Large intestine (tissue), 3 donors: ENCODE data around the gene PLXDC1. TPM values are rescaled to one million over a fixed set of nuclear protein-coding genes. Genes with fewer than 3 reads are reported as not detected.

Source experiments
- DNase-seq, 2 donors: peaks; one replicate each; pipeline versions ENCODE4 v3.0.0 to v3.0.0-alpha.2; 2013
- H3K27ac ChIP-seq: one replicate; pipeline ENCODE4 v1.5.1; 2013; ENCODE audit warnings: low read length
- H3K27me3 ChIP-seq: 2 replicates; pipeline ENCODE4 v1.6.1; 2013; ENCODE audit warnings: low read length; ENCODE audit not compliant: control insufficient read depth, insufficient read depth
- H3K36me3 ChIP-seq: 2 replicates; pipeline ENCODE4 v1.6.1; 2013; ENCODE audit warnings: low read length; ENCODE audit not compliant: control insufficient read depth, insufficient read depth
- H3K4me1 ChIP-seq: one replicate; pipeline ENCODE4 v1.6.1; 2013; ENCODE audit warnings: low read length; ENCODE audit not compliant: control insufficient read depth, insufficient read depth
- H3K4me3 ChIP-seq: one replicate; pipeline ENCODE4 v1.5.1; 2013; ENCODE audit warnings: low read length
- H3K9me3 ChIP-seq: one replicate; pipeline ENCODE4 v1.6.1; 2013; ENCODE audit warnings: mild to moderate bottlenecking, low read depth, low read length, moderate library complexity; ENCODE audit not compliant: control insufficient read depth
- WGBS: methylation state at CpG from one replicate; pipeline ENCODE4 v1.1.5; 2013; ENCODE audit warnings: low lambda C conversion rate; ENCODE audit not compliant: insufficient coverage; 5-methylcytosine and 5-hydroxymethylcytosine counted together
- polyA plus RNA-seq: library from polyadenylated mRNA; unstranded; fragments of 120-200 nt; gene quantifications from one replicate; pipeline ENCODE4 v1.2.1, GENCODE V29; 2013

PLXDC1 gene
- polyA plus RNA-seq, 1 donor, result 4.1 TPM

DNA sequence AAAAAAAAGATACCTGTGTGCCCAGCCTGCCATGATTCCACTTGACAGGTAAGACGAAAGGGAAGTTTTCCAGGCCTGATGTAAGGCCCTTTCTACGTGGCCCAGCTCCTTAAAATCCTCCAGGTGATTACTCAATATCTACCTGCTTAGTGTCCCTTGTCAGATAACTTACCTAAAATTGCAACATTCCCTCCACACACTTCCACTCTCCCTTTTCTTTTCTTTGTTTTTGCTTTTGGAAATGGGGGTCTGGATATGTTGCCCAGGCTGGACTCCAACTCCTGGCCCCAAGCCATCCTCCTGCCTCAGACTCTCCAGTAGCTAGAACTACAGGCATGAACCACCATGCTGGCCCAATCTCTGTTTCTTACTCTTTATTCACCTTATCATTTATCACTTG lies 7.2 kb upstream of the PLXDC1 start:
- Histone ChIP-seq H3K27ac (no peak overlapping the region), H3K4me1 (no peaks in the 10 kb centered on the region), H3K9me3 (no peaks in the 10 kb centered on the region), H3K4me3 (no peak overlapping the region), H3K36me3 (no peaks in the 10 kb centered on the region), H3K27me3 (peaks cover 5% of the 10 kb centered on the region)
- no CpG with 5 or more reads among the region's 2 CpGs for WGBS
- no peak for DNase-seq

- no peak overlapping the region for H3K27ac ChIP-seq
- no peak overlapping the region for H3K4me3 ChIP-seq
- H3K9me3 ChIP-seq, result no peaks in the 10 kb centered on the region
- no peak for DNase-seq
- WGBS, result no CpG with 5 or more reads among the region's 7 CpGs
- peaks cover 6% of the 10 kb centered on the region for H3K27me3 ChIP-seq
- H3K4me1 ChIP-seq, result peaks cover 5% of the 10 kb centered on the region
- no peaks in the 10 kb centered on the region for H3K36me3 ChIP-seq
Observed at GRCh38 chr17:39156491-39156890, 5.1 kb upstream of the PLXDC1 start.

- no peak for DNase-seq
- H3K4me1 ChIP-seq, result peaks cover 5% of the 10 kb centered on the region
- H3K4me3 ChIP-seq, result no peak overlapping the region
- H3K27me3 ChIP-seq, result peaks cover 12% of the 10 kb centered on the region
- no CpG with 5 or more reads among the region's 2 CpGs for WGBS
- H3K27ac ChIP-seq, result no peak overlapping the region
- H3K36me3 ChIP-seq, result no peaks in the 10 kb centered on the region
- H3K9me3 ChIP-seq, result no peaks in the 10 kb centered on the region
Observed at GRCh38 chr17:39155654-39156053, 4.2 kb upstream of the PLXDC1 start.

- H3K27me3 ChIP-seq, result peaks cover 31% of the 10 kb centered on the region
- H3K4me3 ChIP-seq, result peak overlapping the region; percentile 70
- peaks cover 5% of the 10 kb centered on the region for H3K4me1 ChIP-seq
- no peaks in the 10 kb centered on the region for H3K36me3 ChIP-seq
- 0% methylated on average over 1 of the region's 16 CpGs for WGBS
- peak; percentile 86 to 87 for DNase-seq
- H3K27ac ChIP-seq, result peak overlapping the region; percentile 79
- no peaks in the 10 kb centered on the region for H3K9me3 ChIP-seq
Observed at GRCh38 chr17:39153599-39154051, 2.2 kb upstream of the PLXDC1 start.

GRCh38 chr17:39151943-39152818 lies 744 bp upstream of the PLXDC1 start:
- DNase-seq, result peak in 1 of 2 donors; percentile 32
- H3K27ac ChIP-seq, result no peak overlapping the region
- peaks cover 36% of the 10 kb centered on the region for H3K27me3 ChIP-seq
- H3K9me3 ChIP-seq, result no peaks in the 10 kb centered on the region
- H3K4me3 ChIP-seq, result peak overlapping the region; percentile 70
- WGBS, result 3% methylated on average over 4 of the region's 25 CpGs
- no peaks in the 10 kb centered on the region for H3K36me3 ChIP-seq
- H3K4me1 ChIP-seq, result peaks cover 5% of the 10 kb centered on the region

DNA sequence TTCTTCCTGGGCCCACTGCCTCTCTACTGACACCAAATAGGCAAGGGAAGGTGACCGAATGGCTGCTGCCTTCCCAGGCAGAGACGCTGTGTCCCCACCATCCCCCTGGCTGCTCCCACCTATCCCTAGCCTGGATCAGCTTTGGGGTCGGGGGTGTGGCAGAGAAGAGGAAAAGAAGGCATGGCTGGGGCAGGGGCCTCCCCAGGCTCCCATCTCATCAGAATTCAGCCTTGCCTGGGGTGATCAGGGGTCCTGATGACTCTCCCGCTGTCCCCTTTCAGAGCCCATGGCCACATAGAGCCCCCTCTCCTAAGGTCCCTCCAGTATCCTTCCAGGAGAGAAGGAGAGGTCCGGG lies 665 bp downstream of the PLXDC1 start:
- Histone ChIP-seq H3K27ac (no peak overlapping the region), H3K27me3 (peaks cover 34% of the 10 kb centered on the region), H3K9me3 (no peaks in the 10 kb centered on the region), H3K4me3 (no peak overlapping the region), H3K36me3 (no peaks in the 10 kb centered on the region), H3K4me1 (peaks cover 5% of the 10 kb centered on the region)
- no CpG with 5 or more reads among the region's 5 CpGs for WGBS
- no peak for DNase-seq

DNA sequence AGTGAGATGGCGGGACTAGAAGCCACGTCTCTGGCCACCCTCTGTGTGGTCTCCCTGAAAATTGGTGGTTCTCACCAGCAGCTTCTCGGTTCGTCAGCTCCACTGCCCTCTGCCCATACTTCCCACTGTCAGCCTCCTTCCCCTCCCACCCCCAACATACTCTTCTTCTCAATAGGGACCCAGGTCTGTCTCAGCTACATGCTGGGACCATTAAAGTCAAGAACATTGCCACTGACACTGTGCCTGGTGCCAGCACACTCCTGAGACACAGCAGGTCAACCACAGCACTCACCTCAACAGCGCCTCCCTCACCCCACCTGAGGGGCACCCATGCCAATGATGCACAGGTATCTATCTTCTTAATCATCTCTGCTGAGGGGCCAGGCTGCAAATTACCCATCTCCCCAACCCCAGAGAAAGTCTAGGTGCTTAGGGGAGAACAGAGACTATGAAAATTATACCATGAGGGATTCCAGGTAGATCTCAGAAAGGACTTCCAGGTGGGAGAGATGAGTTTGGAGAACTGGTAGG lies 1.3 kb downstream of the PLXDC1 start:
- Histone ChIP-seq H3K4me1 (peaks cover 5% of the 10 kb centered on the region), H3K27ac (no peak overlapping the region), H3K4me3 (no peak overlapping the region), H3K9me3 (no peaks in the 10 kb centered on the region), H3K27me3 (peaks cover 34% of the 10 kb centered on the region), H3K36me3 (no peaks in the 10 kb centered on the region)
- WGBS, result no CpG with 5 or more reads among the region's 5 CpGs
- no peak for DNase-seq

GRCh38 chr17:39147221-39148185 lies 3.9 kb downstream of the PLXDC1 start:
- peaks cover 34% of the 10 kb centered on the region for H3K27me3 ChIP-seq
- peaks cover 2% of the 10 kb centered on the region for H3K4me1 ChIP-seq
- DNase-seq, result no peak
- no peaks in the 10 kb centered on the region for H3K9me3 ChIP-seq
- H3K27ac ChIP-seq, result no peak overlapping the region
- WGBS, result no CpG with 5 or more reads among the region's 13 CpGs
- H3K36me3 ChIP-seq, result no peaks in the 10 kb centered on the region
- H3K4me3 ChIP-seq, result no peak overlapping the region

DNA sequence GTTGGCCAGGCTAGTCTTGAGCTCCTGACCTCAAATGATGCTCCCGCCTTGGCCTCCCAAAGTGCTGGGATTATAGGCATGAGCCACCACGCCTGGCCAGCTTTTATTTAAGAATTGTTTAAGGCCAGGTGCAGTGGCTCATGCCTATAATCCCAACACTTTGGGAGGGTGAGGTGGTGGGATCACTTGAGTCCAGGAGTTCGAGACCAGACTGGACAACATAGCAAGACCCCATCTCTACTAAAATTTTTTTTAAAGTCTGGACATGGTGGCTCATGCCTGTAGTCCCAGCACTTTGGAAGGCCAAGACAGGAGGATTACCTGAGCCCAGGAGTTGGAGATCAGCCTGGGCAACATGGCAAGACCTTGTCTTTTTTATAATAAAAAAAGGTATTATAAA lies 5.2 kb downstream of the PLXDC1 start:
- WGBS, result 100% methylated on average over 1 of the region's 3 CpGs
- H3K9me3 ChIP-seq, result no peaks in the 10 kb centered on the region
- H3K27ac ChIP-seq, result no peak overlapping the region
- H3K27me3 ChIP-seq, result peaks cover 30% of the 10 kb centered on the region
- H3K4me1 ChIP-seq, result no peaks in the 10 kb centered on the region
- DNase-seq, result no peak
- H3K36me3 ChIP-seq, result no peaks in the 10 kb centered on the region
- H3K4me3 ChIP-seq, result no peak overlapping the region

- Histone ChIP-seq H3K27me3 (peaks cover 19% of the 10 kb centered on the region), H3K4me1 (no peaks in the 10 kb centered on the region), H3K4me3 (no peak overlapping the region), H3K9me3 (no peaks in the 10 kb centered on the region), H3K36me3 (no peaks in the 10 kb centered on the region), H3K27ac (no peak overlapping the region)
- no CpG with 5 or more reads among the region's 3 CpGs for WGBS
- no peak for DNase-seq
Observed at GRCh38 chr17:39145143-39145542, 6.3 kb downstream of the PLXDC1 start.
